Measurements from ENCODE around the gene CNN2. TPM values are rescaled to one million over a fixed set of nuclear protein-coding genes. Genes with fewer than 3 reads are reported as not detected.
A peak's percentile ranks its signal among the peaks of the same experiment; 100 is the strongest.

The CNN2 gene
- total and polyA plus RNA-seq, 2 experiments from 2014 or later, result 115 to 247 TPM

GRCh38 chr19:1015782-1016646 is 10.4 kb upstream of the CNN2 start:
- H3K79me2 ChIP-seq, result peaks cover 74% of the 10 kb centered on the region
- peaks cover 42% of the 10 kb centered on the region for H3K4me1 ChIP-seq (ENCODE audit: insufficient read depth)
- TF ChIP-seq EZH2 (IDR thresholded peaks at IDR 0.05; ENCODE audit: borderline replicate concordance), result no peak
- TF ChIP-seq CTCF (IDR thresholded peaks at IDR 0.05; ENCODE audit: poor library complexity), result no peak
- TF ChIP-seq EZH2phosphoT487 (IDR thresholded peaks at IDR 0.05; ENCODE audit: low read depth, severe bottlenecking, unreplicated experiment), result no peak
- no peaks in the 10 kb centered on the region for H3K27me3 ChIP-seq
- DNase-seq (ENCODE audit: low spot score), result no peak
- H3K27ac ChIP-seq, result peak overlapping the region; percentile 62
- whole genome bisulfite sequencing (ENCODE audit: low lambda C conversion rate, missing lambda C conversion rate), result 74% methylated on average over 29 of the region's 31 CpGs
- H2AFZ ChIP-seq, result no peak overlapping the region
- H3K36me3 ChIP-seq (replicated peaks; ENCODE audit: insufficient read depth, low read depth), result no peaks in the 10 kb centered on the region
- peaks cover 65% of the 10 kb centered on the region for H4K20me1 ChIP-seq (ENCODE audit: insufficient read depth, poor library complexity, severe bottlenecking)
- H3K4me2 ChIP-seq, result peak overlapping the region; percentile 99
- no peaks in the 10 kb centered on the region for H3K9me3 ChIP-seq (ENCODE audit: low read depth)
- no peak overlapping the region for H3K4me3 ChIP-seq
- H3K9me2 ChIP-seq (replicated peaks; ENCODE audit: insufficient read depth), result no peaks in the 10 kb centered on the region

DNA sequence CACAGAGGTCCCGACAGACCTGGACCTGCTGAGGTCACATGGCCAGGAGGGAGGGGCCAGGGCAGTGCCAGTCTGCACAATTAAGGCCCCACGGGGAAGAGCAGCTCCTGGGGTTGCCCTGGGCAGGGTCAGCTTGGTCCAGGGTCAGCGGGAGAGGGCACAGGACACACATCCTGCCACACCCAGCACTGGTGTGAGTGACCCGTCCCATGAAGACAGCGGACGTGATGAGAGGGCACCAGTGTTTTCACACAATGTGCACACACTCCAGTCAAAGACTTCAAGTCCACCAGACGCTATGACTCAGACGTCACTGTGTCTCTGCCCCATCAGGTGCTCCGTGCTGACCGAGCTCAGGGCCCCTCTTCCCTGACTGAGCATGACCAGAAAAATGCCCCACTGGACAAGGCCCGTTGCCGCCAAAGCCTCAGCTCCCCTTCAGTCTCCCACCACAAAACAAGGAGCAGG is 9.7 kb upstream of the CNN2 start:
- H3K27ac ChIP-seq, result peak overlapping the region; percentile 86
- peaks cover 42% of the 10 kb centered on the region for H3K4me1 ChIP-seq (ENCODE audit: insufficient read depth)
- no peaks in the 10 kb centered on the region for H3K27me3 ChIP-seq
- H3K9me3 ChIP-seq (ENCODE audit: low read depth), result no peaks in the 10 kb centered on the region
- H3K79me2 ChIP-seq, result peaks cover 74% of the 10 kb centered on the region
- H3K9me2 ChIP-seq (replicated peaks; ENCODE audit: insufficient read depth), result no peaks in the 10 kb centered on the region
- no peak overlapping the region for H2AFZ ChIP-seq
- peak overlapping the region; percentile 99 for H3K4me2 ChIP-seq
- 64% methylated on average over 11 of the region's 12 CpGs for WGBS (ENCODE audit: low lambda C conversion rate, missing lambda C conversion rate)
- H3K4me3 ChIP-seq, result no peak overlapping the region
- DNase-seq (ENCODE audit: low spot score), result peak; percentile 70
- H4K20me1 ChIP-seq (ENCODE audit: insufficient read depth, poor library complexity, severe bottlenecking), result peaks cover 65% of the 10 kb centered on the region
- TF ChIP-seq CTCF (IDR thresholded peaks at IDR 0.05; ENCODE audit: poor library complexity) (no peak), EZH2 (IDR thresholded peaks at IDR 0.05; ENCODE audit: borderline replicate concordance) (no peak), EZH2phosphoT487 (IDR thresholded peaks at IDR 0.05; ENCODE audit: low read depth, severe bottlenecking, unreplicated experiment) (no peak)
- no peaks in the 10 kb centered on the region for H3K36me3 ChIP-seq (replicated peaks; ENCODE audit: insufficient read depth, low read depth)

DNA sequence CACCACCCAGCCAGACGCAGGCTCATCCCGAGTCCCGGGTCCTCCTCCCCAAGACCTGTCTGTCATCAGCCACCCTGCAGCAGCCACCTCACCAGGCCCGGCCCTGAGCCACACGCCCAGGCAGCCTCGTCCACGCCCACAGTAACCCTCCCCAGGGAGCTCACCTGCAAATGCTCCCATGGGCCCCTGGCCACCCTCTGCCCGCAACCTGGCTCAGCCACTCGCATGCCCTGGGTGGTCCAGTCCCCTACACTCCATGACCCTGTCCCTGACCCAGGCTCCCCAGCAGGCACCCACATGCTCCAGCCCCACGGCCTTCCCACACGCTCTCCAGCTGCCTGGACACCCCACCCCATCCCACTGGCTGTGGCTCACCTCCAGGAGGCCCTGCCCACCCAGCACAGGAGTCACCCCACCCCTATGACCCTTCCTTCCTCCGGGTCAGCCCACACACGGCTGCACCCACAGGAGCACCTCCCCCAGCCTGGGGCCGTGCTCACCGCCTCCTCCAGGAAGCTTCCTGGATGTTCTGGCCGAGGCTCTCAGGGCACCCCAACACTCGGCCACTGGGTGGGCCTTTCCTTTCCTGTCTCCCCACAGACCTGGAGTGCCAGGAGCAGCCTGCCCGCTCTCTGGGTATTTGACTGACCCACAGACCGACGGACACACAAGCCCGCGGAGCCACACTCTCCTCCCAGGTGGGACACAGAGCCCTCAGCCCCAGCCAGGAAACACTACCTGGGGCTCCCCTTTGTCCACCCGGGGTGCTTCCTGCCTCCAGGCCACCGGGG is 9.1 kb upstream of the CNN2 start:
- H3K4me2 ChIP-seq, result peak overlapping the region; percentile 99
- peaks cover 65% of the 10 kb centered on the region for H4K20me1 ChIP-seq (ENCODE audit: insufficient read depth, poor library complexity, severe bottlenecking)
- DNase-seq (ENCODE audit: low spot score), result no peak
- TF ChIP-seq CTCF (IDR thresholded peaks at IDR 0.05; ENCODE audit: poor library complexity), result no peak
- TF ChIP-seq EZH2 (IDR thresholded peaks at IDR 0.05; ENCODE audit: borderline replicate concordance), result no peak
- no peak for TF ChIP-seq EZH2phosphoT487 (IDR thresholded peaks at IDR 0.05; ENCODE audit: low read depth, severe bottlenecking, unreplicated experiment)
- H3K27ac ChIP-seq, result peak overlapping the region; percentile 86
- no peaks in the 10 kb centered on the region for H3K9me2 ChIP-seq (replicated peaks; ENCODE audit: insufficient read depth)
- H3K27me3 ChIP-seq, result no peaks in the 10 kb centered on the region
- H2AFZ ChIP-seq, result no peak overlapping the region
- H3K36me3 ChIP-seq (replicated peaks; ENCODE audit: insufficient read depth, low read depth), result no peaks in the 10 kb centered on the region
- no peak overlapping the region for H3K4me3 ChIP-seq
- H3K4me1 ChIP-seq (ENCODE audit: insufficient read depth), result peaks cover 42% of the 10 kb centered on the region
- H3K79me2 ChIP-seq, result peaks cover 74% of the 10 kb centered on the region
- no peaks in the 10 kb centered on the region for H3K9me3 ChIP-seq (ENCODE audit: low read depth)
- 74% methylated on average over 23 of the region's 24 CpGs for WGBS (ENCODE audit: low lambda C conversion rate, missing lambda C conversion rate)
